HepG2 (cell line): Measurements from ENCODE around the gene TEF. TPM values are rescaled to one million over a fixed set of nuclear protein-coding genes. Genes with fewer than 3 reads are reported as not detected.

Experiments used
- ATAC-seq: fragments of 200-7000 bp; cut with Tn5 transposase; 3 replicates; pipeline ENCODE4 v1.9.1; 2020; ENCODE audit warnings: mild to moderate bottlenecking, moderate library complexity
- BruUV-seq: library from RNA; stranded (reverse); fragments of 400-500 nt; replicated peaks from 2 replicates; lab custom pipeline; 2021; lab: Mats Ljungman, UMichigan
- CTCF ChIA-PET: fragments of 300-600 bp; formaldehyde crosslinking; extraction: SDS; loops from one replicate; lab custom pipeline; 2021; ENCODE audit warnings: low total read pairs, inconsistent platforms, low intra/inter-chr PET ratio; lab: Yijun Ruan, JAX
- POLR2A ChIA-PET: fragments of 350-600 bp; sonication (Branson Sonifier 250); formaldehyde crosslinking; loops from one replicate; lab custom pipeline; 2020; ENCODE audit warnings: antibody characterized with exemption, inconsistent platforms; lab: Yijun Ruan, JAX
- DNase-seq: peaks from one replicate; pipeline ENCODE4 v3.0.0-alpha.2; 2015; ENCODE audit warnings: low spot score
- FAIRE-seq: peaks from 3 replicates; lab custom pipeline; 2011; peaks lifted over from hg19 to GRCh38; lab: Jason Lieb, UNC
- H2AFZ ChIP-seq: one replicate; pipeline ENCODE4 v1.6.1; 2011; ENCODE audit warnings: low read length, inconsistent platforms
- H3K27ac ChIP-seq: fragments of 300-600 bp; 3 replicates; pipeline ENCODE4 v1.8.0; 2011; ENCODE audit warnings: mixed run types, mild to moderate bottlenecking, mixed read lengths, low read length, inconsistent platforms; ENCODE audit not compliant: insufficient read depth; ENCODE audit errors: extremely low read length
- H3K27me3 ChIP-seq, 2 experiments: fragments of 200-600 bp in 1 of 2; 2 replicates in 1 of 2; 3 replicates in 1 of 2; pipeline versions ENCODE4 v1.6.0 to v1.8.0; 2011; ENCODE audit warnings: low read length in 2 of 2, mild to moderate bottlenecking in 2 of 2, moderate library complexity in 2 of 2, inconsistent platforms in 1 of 2; ENCODE audit not compliant: insufficient read depth in 2 of 2, control insufficient read depth in 1 of 2
- H3K36me3 ChIP-seq, 2 experiments: fragments of 200-600 bp in 1 of 2; replicated peaks in 1 of 2; 2 replicates in 1 of 2; 3 replicates in 1 of 2; pipeline versions ENCODE4 v1.5.1 to v1.8.0; 2011; ENCODE audit warnings: low read length in 2 of 2, inconsistent platforms in 1 of 2; ENCODE audit not compliant: insufficient read depth in 2 of 2, control insufficient read depth in 1 of 2
- H3K4me1 ChIP-seq: 2 replicates; pipeline ENCODE4 v1.5.1; 2012; ENCODE audit warnings: low read length, inconsistent platforms; ENCODE audit not compliant: insufficient read depth
- H3K4me2 ChIP-seq: 2 replicates; pipeline ENCODE4 v1.6.0; 2011; ENCODE audit warnings: low read depth, low read length, inconsistent platforms
- H3K4me3 ChIP-seq, 3 experiments: fragments of 200-600 bp in 1 of 3; sonication (generic), shearing (Covaris generic) in 1 of 3; replicated peaks in 1 of 3; 2 replicates each; pipeline ENCODE4 v1.5.1; 2011 to 2016; ENCODE audit warnings: low read length in 3 of 3, inconsistent platforms in 2 of 3, low read depth in 2 of 3, mild to moderate bottlenecking in 2 of 3, control low read depth in 1 of 3, mixed read lengths in 1 of 3; ENCODE audit not compliant: insufficient read depth in 1 of 3
- H3K79me2 ChIP-seq: one replicate; pipeline ENCODE4 v1.6.1; 2011; ENCODE audit warnings: low read length, inconsistent platforms; ENCODE audit not compliant: insufficient read depth
- H3K9ac ChIP-seq: 2 replicates; pipeline ENCODE4 v1.6.0; 2011; ENCODE audit warnings: mild to moderate bottlenecking, low read depth, low read length, inconsistent platforms; ENCODE audit not compliant: insufficient read depth
- H3K9me3 ChIP-seq: 2 replicates; pipeline ENCODE4 v1.5.1; 2012; ENCODE audit warnings: mild to moderate bottlenecking, low read length
- H4K20me1 ChIP-seq: 2 replicates; pipeline ENCODE4 v1.6.0; 2011; ENCODE audit warnings: inconsistent platforms, mild to moderate bottlenecking, low read length, moderate library complexity; ENCODE audit not compliant: insufficient read depth
- HNF1A ChIP-seq, 2 experiments: sonication (generic) in 1 of 2; formaldehyde crosslinking in 1 of 2; IDR thresholded peaks; 2 replicates each; pipeline versions ENCODE4 v1.4.0 to v1.6.1; 2016 to 2020; ENCODE audit warnings: borderline replicate concordance in 1 of 2, low read depth in 1 of 2, mild to moderate bottlenecking in 1 of 2, missing genetic modification reagents in 1 of 2
- KLF13 ChIP-seq: sonication (generic); formaldehyde crosslinking; IDR thresholded peaks from 2 replicates; pipeline ENCODE4 v1.4.0; 2020; ENCODE audit warnings: mild to moderate bottlenecking, missing genetic modification reagents
- TOE1 ChIP-seq: sonication (generic); formaldehyde crosslinking; IDR thresholded peaks from 2 replicates; pipeline ENCODE4 v1.4.0; 2020; ENCODE audit warnings: mild to moderate bottlenecking, missing genetic modification reagents
- YEATS2 ChIP-seq: sonication (generic); formaldehyde crosslinking; IDR thresholded peaks from 2 replicates; pipeline ENCODE4 v1.4.0; 2020; ENCODE audit warnings: missing genetic modification reagents, borderline replicate concordance
- ZNF101 ChIP-seq: sonication (generic); formaldehyde crosslinking; IDR thresholded peaks from 2 replicates; pipeline ENCODE4 v1.4.0; 2020; ENCODE audit warnings: mild to moderate bottlenecking, low read depth, missing genetic modification reagents, borderline replicate concordance
- ZNF510 ChIP-seq: sonication (generic); formaldehyde crosslinking; IDR thresholded peaks from 2 replicates; pipeline ENCODE4 v1.4.0; 2020; ENCODE audit warnings: low read depth, mild to moderate bottlenecking, missing genetic modification reagents
- ZNF558 ChIP-seq: sonication (generic); formaldehyde crosslinking; IDR thresholded peaks from 2 replicates; pipeline ENCODE4 v1.9.0; 2022; ENCODE audit warnings: mild to moderate bottlenecking, missing genetic modification reagents, borderline replicate concordance
- ZNF644 ChIP-seq: IDR thresholded peaks from 2 replicates; pipeline ENCODE4 v1.6.1; 2016; ENCODE audit warnings: low read depth
- ZNF780A ChIP-seq: sonication (generic); formaldehyde crosslinking; IDR thresholded peaks from 2 replicates; pipeline ENCODE4 v1.8.0; 2022; ENCODE audit warnings: mild to moderate bottlenecking, missing genetic modification reagents, moderate library complexity
- ZNF891 ChIP-seq: sonication (generic); formaldehyde crosslinking; IDR thresholded peaks from 2 replicates; pipeline ENCODE4 v1.5.0; 2020; ENCODE audit warnings: mild to moderate bottlenecking, missing genetic modification reagents
- ZZZ3 ChIP-seq: sonication (generic); formaldehyde crosslinking; IDR thresholded peaks from 2 replicates; pipeline ENCODE4 v1.4.0; 2020; ENCODE audit warnings: missing genetic modification reagents, mild to moderate bottlenecking, borderline replicate concordance
- WGBS: methylation state at CpG from one replicate; pipeline ENCODE4 v1.1.6; 2017; ENCODE audit warnings: low lambda C conversion rate; 5-methylcytosine and 5-hydroxymethylcytosine counted together
- in situ Hi-C: cut with HindIII; loops from 2 replicates; pipeline ENCODE4 v1.10.0; 2017; ENCODE audit warnings: low pct_unique_long_range_greater_than_20kb; ENCODE audit not compliant: extremely low pct_ligation_motif_present
- intact Hi-C: fragments of 100-400 bp; cut with micrococcal nuclease; formaldehyde crosslinking; loops from one replicate; pipeline ENCODE4 v1.10.0; 2022; ENCODE audit not compliant: unreplicated experiment
- polyA plus RNA-seq, 8 experiments: library from polyadenylated mRNA; depleted of rRNA in 3 of 8; stranded (reverse) in 7 of 8; unstranded in 1 of 8; fragments of >200 nt; fragmentation: Illumina TruSeq in 4 of 8; extraction: Trizol in 4 of 8; gene quantifications; 2 replicates each; pipeline versions ENCODE4 v1.2.1 to v1.2.3, GENCODE V29; 2011 to 2016; ENCODE audit warnings: low read depth in 4 of 8, missing spikeins in 1 of 8, mixed read lengths in 1 of 8; ENCODE audit not compliant: insufficient read depth in 1 of 8
- total RNA-seq, 5 experiments: library from RNA; depleted of rRNA; stranded (reverse); fragments of >200 nt; fragmentation: Illumina TruSeq; extraction: Trizol; gene quantifications; 2 replicates each; pipeline ENCODE4 v1.2.3, GENCODE V29; 2016; ENCODE audit warnings: low read depth in 1 of 5
- TF ChIP-seq, protein P1 (sequence below): sonication (generic); formaldehyde crosslinking; IDR thresholded peaks from 2 replicates; pipeline ENCODE4 v1.5.0; 2020; ENCODE audit warnings: mild to moderate bottlenecking, missing genetic modification reagents
- TF ChIP-seq, protein P2 (sequence below): sonication (generic); formaldehyde crosslinking; IDR thresholded peaks from 2 replicates; pipeline ENCODE4 v1.5.1; 2020; ENCODE audit warnings: mild to moderate bottlenecking, missing genetic modification reagents

Gene TEF
- total and polyA plus RNA-seq, 2 of the 13 experiments (the other 11 are each of a cell fraction or from before 2014, with no cell fraction given): 7.6 to 11.2 TPM

DNA sequence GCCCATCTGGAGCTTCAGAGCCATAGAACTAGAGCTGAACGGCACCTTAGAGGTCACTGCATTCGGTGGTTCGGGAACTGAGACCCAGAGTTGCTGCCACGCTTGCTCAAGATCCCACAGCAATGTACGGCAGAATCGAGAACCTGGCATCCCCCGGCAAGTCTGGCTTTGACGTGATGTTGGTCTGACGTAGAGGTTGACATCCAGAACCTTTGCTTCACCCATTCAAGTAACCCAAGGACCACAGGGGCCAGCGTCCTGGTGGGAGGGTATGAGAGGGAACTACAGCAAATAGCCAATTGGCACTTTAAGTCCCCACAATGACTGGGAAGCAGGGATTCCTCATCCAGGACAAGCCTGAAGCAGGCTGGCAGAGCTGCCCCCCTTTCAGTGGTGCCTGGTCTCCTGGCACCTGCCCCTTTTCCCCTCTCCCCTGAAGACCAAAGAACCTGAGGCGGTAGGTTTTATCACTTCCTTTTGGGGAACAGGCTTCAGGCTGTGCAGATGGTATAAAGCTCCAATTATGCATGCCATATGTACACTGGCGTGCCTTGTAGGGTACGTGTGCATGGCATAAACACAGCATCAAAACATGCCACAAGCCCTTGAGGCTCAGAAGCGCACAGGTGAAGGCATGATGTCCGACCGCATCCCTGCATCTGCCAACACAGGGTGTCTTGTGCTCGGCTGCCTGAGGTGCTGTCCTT is 15.3 kb upstream of the TEF start:
- Histone ChIP-seq H3K27me3 (no peaks in the 10 kb centered on the region; a peak in 1 of 5 replicates), H3K27ac (no peak overlapping the region), H3K4me2 (peak overlapping the region; percentile 68), H3K79me2 (no peaks in the 10 kb centered on the region), H2AFZ (no peak overlapping the region), H3K4me1 (peaks cover 53% of the 10 kb centered on the region), H3K9me3 (no peaks in the 10 kb centered on the region), H3K36me3 (no peaks in the 10 kb centered on the region), H4K20me1 (no peaks in the 10 kb centered on the region), H3K4me3 (peak overlapping the region in 1 of 3 experiments; percentile 61; a peak in 2 of 6 replicates), H3K9ac (peak overlapping the region; percentile 12)
- ChIA-PET POLR2A (interaction anchor here (0.9 to 7.5 kb wide), 7 partner anchors 12 to 80 kb away, joined by 3 to 135 read pairs (median 4); partner anchors contain the start of genes RANGAP1, TEF and TOB2), CTCF (no interaction called here)
- no peak for DNase-seq
- in situ Hi-C loops: no loop called here
- no peak for FAIRE-seq
- no TSS peak for BruUV-seq
- intact Hi-C loops: loop anchor here (10.0 kb wide), 1 partner anchor 62 kb away; the partner anchor contains the start of gene ZC3H7B
- 48% methylated on average over 13 of the region's 17 CpGs for WGBS
- ATAC-seq: no peak
- TF ChIP-seq ZNF891: 0 out of 2 replicates have a peak, but pooled peaks have one; percentile 34
- no peak for TF ChIP-seq KLF13 (CRISPR knock-in tag)
- 0 out of 2 replicates have a peak, but pooled peaks have one; percentile 9 for TF ChIP-seq ZNF558
- TF ChIP-seq ZNF780A (CRISPR knock-in tag): 0 out of 2 replicates have a peak, but pooled peaks have one; percentile 8
- TF ChIP-seq ZNF101 (CRISPR knock-in tag): 0 out of 2 replicates have a peak, but pooled peaks have one; percentile 49
- TF ChIP-seq, protein P1, sequence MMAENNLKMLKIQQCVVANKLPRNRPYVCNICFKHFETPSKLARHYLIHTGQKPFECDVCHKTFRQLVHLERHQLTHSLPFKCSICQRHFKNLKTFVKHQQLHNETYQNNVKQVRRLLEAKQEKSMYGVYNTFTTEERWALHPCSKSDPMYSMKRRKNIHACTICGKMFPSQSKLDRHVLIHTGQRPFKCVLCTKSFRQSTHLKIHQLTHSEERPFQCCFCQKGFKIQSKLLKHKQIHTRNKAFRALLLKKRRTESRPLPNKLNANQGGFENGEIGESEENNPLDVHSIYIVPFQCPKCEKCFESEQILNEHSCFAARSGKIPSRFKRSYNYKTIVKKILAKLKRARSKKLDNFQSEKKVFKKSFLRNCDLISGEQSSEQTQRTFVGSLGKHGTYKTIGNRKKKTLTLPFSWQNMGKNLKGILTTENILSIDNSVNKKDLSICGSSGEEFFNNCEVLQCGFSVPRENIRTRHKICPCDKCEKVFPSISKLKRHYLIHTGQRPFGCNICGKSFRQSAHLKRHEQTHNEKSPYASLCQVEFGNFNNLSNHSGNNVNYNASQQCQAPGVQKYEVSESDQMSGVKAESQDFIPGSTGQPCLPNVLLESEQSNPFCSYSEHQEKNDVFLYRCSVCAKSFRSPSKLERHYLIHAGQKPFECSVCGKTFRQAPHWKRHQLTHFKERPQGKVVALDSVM: no peak
- TF ChIP-seq HNF1A (IDR thresholded peaks at IDR 0.05; ENCODE audit: low read depth): no peak
- TF ChIP-seq HNF1A (CRISPR knock-in tag; IDR thresholded peaks at IDR 0.05; ENCODE audit: borderline replicate concordance): peak; percentile 39; the same call in 1 of the 2 replicates
- TF ChIP-seq, protein P2, sequence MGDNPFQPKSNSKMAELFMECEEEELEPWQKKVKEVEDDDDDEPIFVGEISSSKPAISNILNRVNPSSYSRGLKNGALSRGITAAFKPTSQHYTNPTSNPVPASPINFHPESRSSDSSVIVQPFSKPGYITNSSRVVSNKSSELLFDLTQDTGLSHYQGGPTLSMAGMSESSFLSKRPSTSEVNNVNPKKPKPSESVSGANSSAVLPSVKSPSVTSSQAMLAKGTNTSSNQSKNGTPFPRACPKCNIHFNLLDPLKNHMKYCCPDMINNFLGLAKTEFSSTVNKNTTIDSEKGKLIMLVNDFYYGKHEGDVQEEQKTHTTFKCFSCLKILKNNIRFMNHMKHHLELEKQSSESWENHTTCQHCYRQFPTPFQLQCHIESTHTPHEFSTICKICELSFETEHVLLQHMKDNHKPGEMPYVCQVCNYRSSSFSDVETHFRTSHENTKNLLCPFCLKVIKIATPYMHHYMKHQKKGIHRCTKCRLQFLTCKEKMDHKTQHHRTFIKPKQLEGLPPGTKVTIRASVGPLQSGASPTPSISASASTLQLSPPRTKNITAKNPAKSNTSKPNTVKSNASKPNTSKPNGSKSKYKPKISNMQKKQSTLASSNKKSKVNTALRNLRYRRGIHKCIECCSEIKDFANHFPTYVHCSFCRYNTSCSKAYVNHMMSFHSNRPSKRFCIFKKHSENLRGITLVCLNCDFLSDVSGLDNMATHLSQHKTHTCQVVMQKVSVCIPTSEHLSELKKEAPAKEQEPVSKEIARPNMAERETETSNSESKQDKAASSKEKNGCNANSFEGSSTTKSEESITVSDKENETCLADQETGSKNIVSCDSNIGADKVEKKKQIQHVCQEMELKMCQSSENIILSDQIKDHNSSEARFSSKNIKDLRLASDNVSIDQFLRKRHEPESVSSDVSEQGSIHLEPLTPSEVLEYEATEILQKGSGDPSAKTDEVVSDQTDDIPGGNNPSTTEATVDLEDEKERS (CRISPR knock-in tag): no peak
- 0 out of 2 replicates have a peak, but pooled peaks have one; percentile 67 for TF ChIP-seq ZNF510 (CRISPR knock-in tag)
- no peak for TF ChIP-seq ZNF644 (CRISPR knock-in tag)
- TF ChIP-seq YEATS2 (CRISPR knock-in tag): no peak
- TF ChIP-seq ZZZ3: 0 out of 2 replicates have a peak, but pooled peaks have one; percentile 43
- TF ChIP-seq TOE1 (CRISPR knock-in tag): no peak
